Upper lobe of right lung (tissue), 1 donor: ENCODE measurements around the gene PHRF1. TPM values are rescaled to one million over a fixed set of nuclear protein-coding genes. Genes with fewer than 3 reads are reported as not detected.

Source experiments
- ATAC-seq: fragments of 200-7000 bp; cut with Tn5 transposase; one replicate; pipeline ENCODE4 v1.9.1; 2020; ENCODE audit warnings: mild to moderate bottlenecking, moderate library complexity
- DNase-seq: peaks from one replicate; pipeline ENCODE4 v3.0.0-alpha.2; 2020
- H3K27ac ChIP-seq: fragments of 200-600 bp; one replicate; pipeline ENCODE4 v1.8.0; 2022
- H3K27me3 ChIP-seq: fragments of 200-600 bp; one replicate; pipeline ENCODE4 v1.8.0; 2022; ENCODE audit warnings: mild to moderate bottlenecking
- H3K36me3 ChIP-seq: fragments of 200-600 bp; one replicate; pipeline ENCODE4 v1.8.0; 2022
- H3K4me1 ChIP-seq: fragments of 200-600 bp; one replicate; pipeline ENCODE4 v1.8.0; 2022
- H3K4me3 ChIP-seq: fragments of 200-600 bp; one replicate; pipeline ENCODE4 v1.8.0; 2022; ENCODE audit warnings: mild to moderate bottlenecking
- H3K9me3 ChIP-seq: fragments of 200-600 bp; one replicate; pipeline ENCODE4 v1.8.0; 2022
- intact Hi-C: fragments of 100-400 bp; cut with DNase I; formaldehyde crosslinking; loops from one replicate; pipeline ENCODE4 v1.11.0; 2022
- total RNA-seq: library from RNA; stranded (reverse); fragmentation: NEBNext Ultra II Directional; extraction: Animal tissue kit (Norgen Biotek cat#: 25700); gene quantifications from one replicate; pipeline ENCODE4 v1.2.1, GENCODE V29; 2021
- TF ChIP-seq, protein P1 (sequence below): fragments of 200-600 bp; IDR thresholded peaks from one replicate; pipeline ENCODE4 v1.8.0; 2022; ENCODE audit warnings: antibody characterized with exemption
- donor health status: DM: no; HTN: yes; CAD: no; lungs with severe emphysema.

PHRF1 gene
- total RNA-seq, 1 donor from 2014 or later = 31.0 TPM

DNA sequence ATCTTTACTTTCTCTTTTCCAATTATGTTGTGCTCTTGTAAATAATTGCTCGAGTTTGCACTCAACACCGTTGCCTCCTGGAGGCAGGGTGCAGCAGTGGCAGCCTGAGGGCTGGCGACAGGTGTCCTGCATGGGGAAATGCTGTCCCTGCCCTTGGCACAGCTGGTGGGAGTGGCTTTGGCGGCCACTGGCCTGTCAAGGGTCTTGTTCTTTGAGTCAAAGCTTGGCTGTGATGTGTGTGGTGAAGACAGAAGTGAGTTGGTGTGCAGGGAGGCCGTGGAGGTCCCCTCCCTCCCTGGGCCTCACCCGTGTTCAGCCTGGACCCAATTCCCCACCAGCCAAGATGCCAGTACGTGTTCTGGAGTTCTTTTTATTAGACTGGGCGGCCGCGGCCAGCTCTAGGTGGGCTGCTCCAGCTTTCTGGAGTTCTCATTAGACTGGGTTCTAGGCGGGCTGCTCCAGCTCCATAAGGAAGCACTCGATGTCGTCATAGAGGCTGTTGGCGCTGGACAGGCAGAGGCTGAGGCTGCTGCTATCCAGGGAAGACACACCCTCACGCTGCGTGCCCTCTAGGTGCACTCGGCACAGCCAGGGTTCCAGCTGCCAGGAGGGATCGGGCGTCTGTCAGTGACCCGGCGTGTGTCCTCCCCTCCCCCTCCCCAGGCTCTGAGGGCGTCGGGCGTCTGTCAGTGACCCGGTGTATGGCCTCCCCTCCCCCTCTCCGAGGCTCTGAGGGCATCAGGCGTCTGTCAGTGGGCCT, 36.1 kb downstream of the PHRF1 start:
- Histone ChIP-seq H3K4me3 (no peak overlapping the region), H3K27me3 (no peaks in the 10 kb centered on the region), H3K36me3 (peaks cover 60% of the 10 kb centered on the region), H3K9me3 (no peaks in the 10 kb centered on the region), H3K4me1 (peaks cover 28% of the 10 kb centered on the region), H3K27ac (peak overlapping the region; percentile 36)
- TF ChIP-seq, protein P1, sequence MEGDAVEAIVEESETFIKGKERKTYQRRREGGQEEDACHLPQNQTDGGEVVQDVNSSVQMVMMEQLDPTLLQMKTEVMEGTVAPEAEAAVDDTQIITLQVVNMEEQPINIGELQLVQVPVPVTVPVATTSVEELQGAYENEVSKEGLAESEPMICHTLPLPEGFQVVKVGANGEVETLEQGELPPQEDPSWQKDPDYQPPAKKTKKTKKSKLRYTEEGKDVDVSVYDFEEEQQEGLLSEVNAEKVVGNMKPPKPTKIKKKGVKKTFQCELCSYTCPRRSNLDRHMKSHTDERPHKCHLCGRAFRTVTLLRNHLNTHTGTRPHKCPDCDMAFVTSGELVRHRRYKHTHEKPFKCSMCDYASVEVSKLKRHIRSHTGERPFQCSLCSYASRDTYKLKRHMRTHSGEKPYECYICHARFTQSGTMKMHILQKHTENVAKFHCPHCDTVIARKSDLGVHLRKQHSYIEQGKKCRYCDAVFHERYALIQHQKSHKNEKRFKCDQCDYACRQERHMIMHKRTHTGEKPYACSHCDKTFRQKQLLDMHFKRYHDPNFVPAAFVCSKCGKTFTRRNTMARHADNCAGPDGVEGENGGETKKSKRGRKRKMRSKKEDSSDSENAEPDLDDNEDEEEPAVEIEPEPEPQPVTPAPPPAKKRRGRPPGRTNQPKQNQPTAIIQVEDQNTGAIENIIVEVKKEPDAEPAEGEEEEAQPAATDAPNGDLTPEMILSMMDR = no peak
- ATAC-seq = no peak
- DNase-seq = peak; percentile 68
- intact Hi-C loops = no loop called here

DNA sequence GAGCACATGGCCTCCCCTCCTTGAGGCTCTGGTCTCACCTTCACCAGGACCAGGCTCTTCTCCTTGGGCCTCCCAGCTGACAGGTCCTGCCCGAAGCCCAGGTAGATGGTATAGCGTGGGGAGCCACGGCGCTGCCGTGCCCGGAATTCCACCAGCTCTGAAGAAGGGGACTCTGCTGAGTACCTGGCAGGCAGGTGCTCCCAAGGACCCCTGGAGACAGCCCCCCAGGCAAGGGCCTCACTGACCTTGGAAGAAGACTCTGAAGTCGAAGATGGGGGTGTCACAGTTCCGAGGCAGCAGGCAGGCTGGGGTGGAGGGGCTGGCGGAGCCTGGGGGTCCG, 36.7 kb downstream of the PHRF1 start:
- Histone ChIP-seq H3K27me3 (no peaks in the 10 kb centered on the region), H3K4me1 (peaks cover 28% of the 10 kb centered on the region), H3K36me3 (peaks cover 54% of the 10 kb centered on the region), H3K4me3 (no peak overlapping the region), H3K27ac (peak overlapping the region; percentile 36), H3K9me3 (no peaks in the 10 kb centered on the region)
- peak; percentile 63 for DNase-seq
- ATAC-seq = no peak
- intact Hi-C loops = no loop called here
- TF ChIP-seq, protein P1 = no peak

DNA sequence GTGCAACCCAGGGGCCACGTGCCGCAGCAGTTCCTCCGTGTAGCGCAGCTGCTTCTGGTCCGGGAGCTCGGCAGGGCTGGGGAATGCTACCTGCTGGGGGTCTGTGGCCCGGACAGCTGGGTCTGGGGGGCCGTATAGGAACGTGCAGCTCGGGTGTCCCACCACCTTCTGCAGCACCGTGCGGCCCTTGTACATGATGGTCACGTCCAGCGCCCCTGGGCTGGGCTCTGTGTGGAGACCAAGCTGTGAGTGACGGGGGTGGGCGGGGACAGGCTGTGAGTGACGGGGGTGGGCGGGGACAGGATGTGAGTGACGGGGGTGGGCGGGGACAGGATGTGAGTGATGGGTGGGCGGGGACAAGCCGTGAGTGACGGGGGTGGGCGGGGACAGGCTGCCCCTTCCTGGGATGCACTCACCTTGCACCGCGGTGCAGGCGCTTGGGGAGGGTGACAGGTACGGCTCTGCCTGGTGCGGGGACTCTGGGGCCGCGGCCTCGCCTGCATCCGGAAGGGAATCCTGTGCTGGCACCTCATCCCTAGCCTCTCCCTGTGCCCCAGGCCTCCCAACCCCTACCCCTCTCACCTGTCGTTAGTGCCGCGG, 37.2 kb downstream of the PHRF1 start:
- ATAC-seq = peak; percentile 40

DNA sequence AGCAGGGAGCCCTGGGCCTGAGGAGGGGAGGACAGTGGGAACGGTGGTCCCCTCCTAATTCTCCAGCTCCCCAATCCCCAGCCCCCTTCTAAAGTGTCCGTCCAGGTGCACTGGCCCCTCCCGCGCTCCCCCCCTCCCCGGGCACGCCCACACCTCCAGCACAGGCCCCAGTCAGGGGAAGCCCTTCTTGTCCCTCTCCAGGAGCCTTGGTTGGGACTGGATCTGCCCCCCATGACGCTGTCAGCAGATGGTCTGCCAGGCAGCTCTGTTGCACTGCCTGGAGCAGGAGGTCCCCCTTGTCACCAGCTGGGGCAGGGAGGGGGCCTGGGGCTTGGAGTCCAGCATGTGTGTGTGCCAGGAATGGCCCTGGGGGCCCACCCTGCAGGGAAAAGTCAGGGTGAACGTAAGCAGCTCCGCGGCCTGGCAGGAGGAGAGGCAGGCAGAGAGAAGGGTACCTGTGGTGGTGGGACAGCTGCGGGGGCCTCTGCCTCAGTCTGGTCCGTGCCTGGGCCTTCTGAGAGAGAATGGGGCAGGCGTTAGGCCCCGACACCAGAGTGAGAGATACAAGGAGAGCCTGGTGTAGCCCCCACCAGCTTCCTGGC, 37.9 kb downstream of the PHRF1 start:
- peaks cover 43% of the 10 kb centered on the region for H3K36me3 ChIP-seq
- intact Hi-C loops = no loop called here
- DNase-seq (peak; percentile 67), ATAC-seq (no peak)
- peak overlapping the region; percentile 76 for H3K4me3 ChIP-seq
- H3K27me3 ChIP-seq = no peaks in the 10 kb centered on the region
- H3K9me3 ChIP-seq = no peaks in the 10 kb centered on the region
- H3K4me1 ChIP-seq = peaks cover 28% of the 10 kb centered on the region
- peak overlapping the region; percentile 92 for H3K27ac ChIP-seq
- TF ChIP-seq, protein P1 = no peak

More for the DNA sequence above, 37.2 kb downstream of the PHRF1 start:
- H3K27me3 ChIP-seq = no peaks in the 10 kb centered on the region
- peak overlapping the region; percentile 92 for H3K27ac ChIP-seq
- TF ChIP-seq, protein P1 = no peak
- H3K9me3 ChIP-seq = no peaks in the 10 kb centered on the region
- H3K4me1 ChIP-seq = peaks cover 28% of the 10 kb centered on the region
- H3K36me3 ChIP-seq = peaks cover 49% of the 10 kb centered on the region
- DNase-seq = peak; percentile 88
- H3K4me3 ChIP-seq = no peak overlapping the region
- intact Hi-C loops = no loop called here

DNA sequence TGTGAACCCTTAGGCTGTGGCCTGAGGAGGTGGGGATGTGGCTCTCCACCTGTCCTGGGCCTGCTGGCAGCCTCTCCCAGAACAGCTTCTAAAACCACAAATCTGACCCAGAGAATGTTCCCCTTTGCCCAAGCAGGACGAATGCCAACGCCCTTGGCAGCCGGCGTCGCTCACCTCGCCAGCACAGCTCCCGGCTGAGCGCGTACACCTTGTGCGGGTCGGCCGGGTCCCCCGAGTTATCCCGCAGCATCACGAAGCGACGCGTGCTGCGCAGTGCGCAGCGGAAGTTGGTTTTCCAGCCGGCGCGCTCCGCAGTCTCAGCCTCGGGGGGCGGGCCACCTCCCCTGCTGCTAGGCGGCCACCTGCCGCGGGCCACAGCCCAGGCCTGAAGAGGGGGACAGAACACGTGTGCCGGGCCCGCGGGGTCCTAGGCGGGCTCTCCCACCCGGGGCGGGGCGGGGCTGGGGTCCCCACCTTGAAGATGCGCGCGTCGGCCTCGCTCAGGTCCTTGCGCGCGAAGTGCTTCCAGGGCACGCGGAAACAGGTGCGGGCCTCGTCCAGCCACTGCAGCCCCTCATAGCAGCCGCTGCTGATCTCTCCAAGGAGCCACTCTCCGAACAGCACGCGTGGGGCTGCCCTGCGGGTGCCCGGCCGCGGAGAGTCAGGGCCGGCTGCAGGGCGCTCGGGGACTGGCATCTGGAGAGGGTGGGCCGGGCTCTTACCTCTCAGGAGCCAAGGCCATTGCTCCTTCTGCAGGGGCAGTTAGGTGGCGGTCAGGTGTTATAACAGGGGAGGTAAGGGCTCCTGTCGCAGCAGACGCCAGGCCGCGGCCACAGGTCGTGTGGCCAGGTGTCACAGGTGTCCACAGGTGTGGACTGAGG, 38.6 kb downstream of the PHRF1 start:
- Histone ChIP-seq H3K36me3 (peaks cover 35% of the 10 kb centered on the region), H3K27ac (peak overlapping the region; percentile 92), H3K27me3 (no peaks in the 10 kb centered on the region), H3K9me3 (no peaks in the 10 kb centered on the region), H3K4me3 (peak overlapping the region; percentile 76), H3K4me1 (peaks cover 28% of the 10 kb centered on the region)
- intact Hi-C loops = no loop called here
- TF ChIP-seq, protein P1 = no peak
- DNase-seq (peak; percentile 77), ATAC-seq (no peak)
